Ovary (tissue), 3 donors: ENCODE measurements around the gene SUN1.

ENCODE experiments used
- EP300 ChIP-seq: sonication (generic); formaldehyde crosslinking; IDR thresholded peaks from one replicate; pipeline ENCODE4 v1.6.1; 2017; ENCODE audit warnings: antibody characterized with exemption
- POLR2A ChIP-seq: fragments of 450-650 bp; IDR thresholded peaks from one replicate; pipeline ENCODE4 v1.6.1; 2017; ENCODE audit warnings: antibody characterized with exemption, mild to moderate bottlenecking, moderate library complexity
- TF ChIP-seq, protein P1 (sequence below), 3 donors: fragments of 450-650 bp in 2 of 3; fragments of 200-600 bp in 1 of 3; IDR thresholded peaks; one replicate each; pipeline versions ENCODE4 v1.5.1 to v1.8.0; 2016 to 2022; ENCODE audit warnings: antibody characterized with exemption in 3 of 3, mild to moderate bottlenecking in 1 of 3
- donor health status: DM: no; HTN: no; CAD: no.

DNA sequence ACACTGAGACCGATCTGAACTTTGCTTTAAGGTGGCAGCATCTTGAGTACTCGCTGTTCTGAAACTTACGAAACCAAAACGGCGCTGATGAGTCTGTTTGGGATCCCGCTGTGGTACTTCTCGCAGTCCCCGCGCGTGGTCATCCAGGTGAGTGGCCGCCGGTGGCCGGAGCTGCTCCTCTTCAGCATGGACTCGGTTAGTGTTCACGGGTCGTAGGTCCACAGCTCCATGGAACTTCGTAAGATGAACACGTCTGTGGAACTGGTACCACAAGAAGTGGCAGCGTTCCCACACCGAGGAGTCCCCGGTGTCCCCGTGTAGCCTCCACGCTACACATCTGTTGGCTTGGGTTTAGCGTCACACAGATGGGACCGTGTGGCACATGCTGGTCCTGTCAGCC lies 33.6 kb downstream of the SUN1 start:
- TF ChIP-seq, protein P1, sequence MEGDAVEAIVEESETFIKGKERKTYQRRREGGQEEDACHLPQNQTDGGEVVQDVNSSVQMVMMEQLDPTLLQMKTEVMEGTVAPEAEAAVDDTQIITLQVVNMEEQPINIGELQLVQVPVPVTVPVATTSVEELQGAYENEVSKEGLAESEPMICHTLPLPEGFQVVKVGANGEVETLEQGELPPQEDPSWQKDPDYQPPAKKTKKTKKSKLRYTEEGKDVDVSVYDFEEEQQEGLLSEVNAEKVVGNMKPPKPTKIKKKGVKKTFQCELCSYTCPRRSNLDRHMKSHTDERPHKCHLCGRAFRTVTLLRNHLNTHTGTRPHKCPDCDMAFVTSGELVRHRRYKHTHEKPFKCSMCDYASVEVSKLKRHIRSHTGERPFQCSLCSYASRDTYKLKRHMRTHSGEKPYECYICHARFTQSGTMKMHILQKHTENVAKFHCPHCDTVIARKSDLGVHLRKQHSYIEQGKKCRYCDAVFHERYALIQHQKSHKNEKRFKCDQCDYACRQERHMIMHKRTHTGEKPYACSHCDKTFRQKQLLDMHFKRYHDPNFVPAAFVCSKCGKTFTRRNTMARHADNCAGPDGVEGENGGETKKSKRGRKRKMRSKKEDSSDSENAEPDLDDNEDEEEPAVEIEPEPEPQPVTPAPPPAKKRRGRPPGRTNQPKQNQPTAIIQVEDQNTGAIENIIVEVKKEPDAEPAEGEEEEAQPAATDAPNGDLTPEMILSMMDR (IDR thresholded peaks at IDR 0.05): no peak
- TF ChIP-seq EP300: no peak
- no peak for TF ChIP-seq POLR2A
